ENCODE results near the gene LSS. TPM values are rescaled to one million over a fixed set of nuclear protein-coding genes. Genes with fewer than 3 reads are reported as not detected.

The LSS gene
- total and polyA plus RNA-seq, 2 of the 8 experiments (the other 6 are each of a cell fraction or from before 2014, with no cell fraction given) = 96.1 to 123 TPM

- Histone ChIP-seq H3K23me2 (ENCODE audit: low read depth, low read length) (no peaks in the 10 kb centered on the region), H2BK120ac (replicated peaks; ENCODE audit: low read depth, low read length) (no peak overlapping the region), H2BK15ac (ENCODE audit: low read length) (no peak overlapping the region), H4K5ac (ENCODE audit: insufficient read length, low read depth, low read length) (no peak overlapping the region), H2AFZ (ENCODE audit: low read length) (no peak overlapping the region), H3K23ac (ENCODE audit: insufficient read length) (no peak overlapping the region), H3K36me3 (ENCODE audit: control insufficient read depth in 2 of 4, insufficient read depth in 4 of 4, low read length in 3 of 4) (peaks cover 8 to 43% (median 36%) of the 10 kb centered on the region in 4 experiments; a peak in 7 of 8 replicates), H3K79me1 (ENCODE audit: low read depth, low read length) (no peaks in the 10 kb centered on the region; the same call in 1 of the 2 replicates), H3K9ac (replicated peaks in 1 of 4; ENCODE audit: extremely low read depth in 1 of 4, low read depth in 3 of 4, low read length in 3 of 4) (no peak overlapping the region), H2BK20ac (ENCODE audit: low read length) (no peak overlapping the region), H4K20me1 (replicated peaks in 1 of 2; ENCODE audit: control insufficient read depth in 1 of 2, insufficient read depth in 2 of 2, low read length in 2 of 2) (peaks cover 0 to 9% of the 10 kb centered on the region in 2 experiments), H3K56ac (replicated peaks; ENCODE audit: insufficient read length, low read depth, low read length) (no peak overlapping the region), H3K14ac (ENCODE audit: insufficient read length) (no peak overlapping the region), H2BK5ac (ENCODE audit: low read depth, low read length) (no peak overlapping the region), H4K8ac (ENCODE audit: extremely low read depth, insufficient read depth, low read length) (no peak overlapping the region), H3K27ac (ENCODE audit: low read depth, low read length) (no peak overlapping the region), H3K4ac (replicated peaks; ENCODE audit: insufficient read length, low read depth, low read length) (no peak overlapping the region), H2AK5ac (ENCODE audit: low read depth, low read length) (no peak overlapping the region), H2BK12ac (ENCODE audit: low read depth, low read length) (no peak overlapping the region), H3K4me1 (replicated peaks in 1 of 4; ENCODE audit: control insufficient read depth in 3 of 4, insufficient read depth in 4 of 4, low read length in 3 of 4) (no peaks in the 10 kb centered on the region; a peak in 1 of 7 replicates), H3K9me3 (ENCODE audit: insufficient read depth in 2 of 2, low read depth in 1 of 2, low read length in 1 of 2) (no peaks in the 10 kb centered on the region), H3K27me3 (replicated peaks in 1 of 4; ENCODE audit: control insufficient read depth in 3 of 4, extremely low read depth in 1 of 4, insufficient read depth in 3 of 4, low read length in 3 of 4) (no peaks in the 10 kb centered on the region), H3K18ac (ENCODE audit: extremely low read depth, low read length) (no peak overlapping the region), H3K79me2 (ENCODE audit: control insufficient read depth in 1 of 2, insufficient read depth in 2 of 2, low read length in 2 of 2) (no peaks in the 10 kb centered on the region), H4K91ac (replicated peaks; ENCODE audit: insufficient read length, low read length) (no peak overlapping the region), H3K4me2 (ENCODE audit: insufficient read depth in 1 of 2, low read depth in 2 of 2, low read length in 2 of 2) (no peak overlapping the region), H3K4me3 (ENCODE audit: extremely low read depth in 1 of 4, insufficient read depth in 2 of 4, low read depth in 3 of 4, low read length in 4 of 4) (no peak overlapping the region)
- POLR2A ChIA-PET (ENCODE audit: partially characterized antibody) = no interaction called here
- 89% methylated on average over 20 of the region's 20 CpGs; no CpG with 5 or more reads in 1 of the 2 experiments for WGBS, 2 experiments (ENCODE audit: extremely low coverage in 1 of 2, insufficient coverage in 1 of 2, insufficient read length in 1 of 2, insufficient replicate concordance in 2 of 2, low coverage in 1 of 2, low lambda C conversion rate in 2 of 2, missing lambda C conversion rate in 1 of 2)
- TF ChIP-seq CBX8 (IDR thresholded peaks at IDR 0.05; ENCODE audit: borderline replicate concordance, low read depth, low read length) (no peak), RBBP5 (IDR thresholded peaks at IDR 0.05; ENCODE audit: borderline replicate concordance, low read depth, low read length) (no peak), CREB1 (IDR thresholded peaks at IDR 0.05) (no peak), BACH1 (IDR thresholded peaks at IDR 0.05; ENCODE audit: low read length) (no peak), EZH2 (IDR thresholded peaks at IDR 0.05; ENCODE audit: low read depth, low read length, severe bottlenecking) (no peak), RAD21 (IDR thresholded peaks at IDR 0.05 in 1 of 2, conservative IDR thresholded peaks at IDR 0.05 in 1 of 2; ENCODE audit: low read depth in 2 of 2, low read length in 2 of 2) (no peak), KDM1A (IDR thresholded peaks at IDR 0.05; ENCODE audit: borderline replicate concordance, low read length) (no peak), SAP30 (IDR thresholded peaks at IDR 0.05; ENCODE audit: insufficient read depth, insufficient replicate concordance, low read length) (no peak)
- FAIRE-seq = no peak
- CTCF ChIA-PET (ENCODE audit: partially characterized antibody) = interaction anchor here (1.5 kb wide), 1 partner anchor 40 kb away, joined by 3 read pairs; no protein-coding TSS in a partner anchor
- peak in 1 of 2 experiments; percentile 35 for DNase-seq (ENCODE audit: low read depth in 1 of 2, low spot score in 2 of 2)
Observed at GRCh38 chr21:46196733-46197132, 31.8 kb downstream of the LSS start.

All from H1 (cell line).